Loucy (cell line): Measurements from ENCODE around the gene LRRD1.

Source experiments
- H2AFZ ChIP-seq: fragments of 200-600 bp; sonication (generic); 2 replicates; pipeline ENCODE4 v1.6.0; 2016; ENCODE audit warnings: antibody characterized with exemption, mild to moderate bottlenecking, low read length, moderate library complexity
- H3F3A ChIP-seq: fragments of 200-600 bp; 2 replicates; pipeline ENCODE4 v1.6.0; 2016; ENCODE audit warnings: antibody characterized with exemption, low read depth, mild to moderate bottlenecking
- H3K27me3 ChIP-seq: fragments of 200-600 bp; sonication (generic); 2 replicates; pipeline ENCODE4 v1.6.1; 2014; ENCODE audit warnings: low read length, mild to moderate bottlenecking; ENCODE audit not compliant: insufficient read depth, poor library complexity, severe bottlenecking
- H3K36me3 ChIP-seq: fragments of 200-600 bp; sonication (generic); 2 replicates; pipeline ENCODE4 v1.6.1; 2016; ENCODE audit warnings: low read length; ENCODE audit not compliant: insufficient read depth
- H3K4me1 ChIP-seq: fragments of 200-600 bp; sonication (generic); 2 replicates; pipeline ENCODE4 v1.5.1; 2014; ENCODE audit warnings: low read length, mild to moderate bottlenecking; ENCODE audit not compliant: insufficient read depth, poor library complexity, severe bottlenecking
- H3K4me2 ChIP-seq: fragments of 200-600 bp; sonication (generic); 2 replicates; pipeline ENCODE4 v1.6.0; 2014; ENCODE audit warnings: antibody characterized with exemption, low read length, low read depth, mild to moderate bottlenecking; ENCODE audit not compliant: poor library complexity, severe bottlenecking
- H3K4me3 ChIP-seq: fragments of 200-600 bp; sonication (generic); 2 replicates; pipeline ENCODE4 v1.5.1; 2014; ENCODE audit warnings: low read length, mild to moderate bottlenecking, mixed read lengths; ENCODE audit not compliant: poor library complexity, severe bottlenecking
- H3K79me2 ChIP-seq: fragments of 200-600 bp; sonication (generic); 2 replicates; pipeline ENCODE4 v1.6.1; 2014; ENCODE audit warnings: low read length; ENCODE audit not compliant: insufficient read depth
- H3K9ac ChIP-seq: fragments of 200-600 bp; sonication (generic); 2 replicates; pipeline ENCODE4 v1.6.0; 2014; ENCODE audit warnings: mild to moderate bottlenecking, low read depth, low read length, moderate library complexity; ENCODE audit not compliant: poor library complexity, severe bottlenecking
- H3K9me2 ChIP-seq: fragments of 200-600 bp; sonication (generic); replicated peaks from 2 replicates; pipeline ENCODE4 v1.6.1; 2016; ENCODE audit warnings: low read depth, low read length, mixed read lengths
- H3K9me3 ChIP-seq: fragments of 200-600 bp; sonication (generic); 2 replicates; pipeline ENCODE4 v1.6.1; 2014; ENCODE audit warnings: mild to moderate bottlenecking, antibody characterized with exemption, low read length, low read depth; ENCODE audit not compliant: insufficient read depth
- H4K20me1 ChIP-seq: fragments of 200-600 bp; sonication (generic); 2 replicates; pipeline ENCODE4 v1.6.0; 2014; ENCODE audit warnings: antibody characterized with exemption, low read length, mild to moderate bottlenecking; ENCODE audit not compliant: insufficient read depth, poor library complexity, severe bottlenecking
- CTCF ChIP-seq: fragments of 200-600 bp; sonication (generic); conservative IDR thresholded peaks from 2 replicates; pipeline ENCODE4 v1.5.1; 2014; ENCODE audit warnings: mild to moderate bottlenecking, antibody characterized with exemption, low read length
- EZH2phosphoT487 ChIP-seq: fragments of 200-600 bp; IDR thresholded peaks from 2 replicates; pipeline ENCODE4 v1.6.1; 2018; ENCODE audit warnings: antibody characterized with exemption, mild to moderate bottlenecking, moderate library complexity, borderline replicate concordance

Gene LRRD1

GRCh38 chr7:92156990-92157389 is 22.0 kb downstream of the LRRD1 start:
- Histone ChIP-seq H3K36me3 (no peaks in the 10 kb centered on the region), H3K27me3 (no peaks in the 10 kb centered on the region), H3K9me3 (no peaks in the 10 kb centered on the region), H3K4me2 (no peak overlapping the region), H3K79me2 (no peaks in the 10 kb centered on the region), H3K9me2 (no peaks in the 10 kb centered on the region), H3K4me3 (no peak overlapping the region), H2AFZ (no peak overlapping the region), H3K9ac (no peak overlapping the region), H4K20me1 (no peaks in the 10 kb centered on the region), H3F3A (no peaks in the 10 kb centered on the region), H3K4me1 (no peaks in the 10 kb centered on the region)
- no peak for TF ChIP-seq EZH2phosphoT487
- TF ChIP-seq CTCF, result no peak

GRCh38 chr7:92155108-92155739 is 23.7 kb downstream of the LRRD1 start:
- Histone ChIP-seq H3K4me2 (no peak overlapping the region), H3F3A (no peaks in the 10 kb centered on the region), H3K79me2 (no peaks in the 10 kb centered on the region), H3K9me2 (no peaks in the 10 kb centered on the region), H2AFZ (no peak overlapping the region), H3K27me3 (no peaks in the 10 kb centered on the region), H3K9me3 (no peaks in the 10 kb centered on the region), H3K36me3 (no peaks in the 10 kb centered on the region), H3K9ac (no peak overlapping the region), H3K4me1 (no peaks in the 10 kb centered on the region), H3K4me3 (no peak overlapping the region), H4K20me1 (no peaks in the 10 kb centered on the region)
- TF ChIP-seq EZH2phosphoT487, result no peak
- no peak for TF ChIP-seq CTCF

GRCh38 chr7:92150450-92151017 is 28.4 kb downstream of the LRRD1 start:
- no peak overlapping the region for H2AFZ ChIP-seq
- H3K9ac ChIP-seq, result no peak overlapping the region
- no peaks in the 10 kb centered on the region for H3K79me2 ChIP-seq
- H3K27me3 ChIP-seq, result no peaks in the 10 kb centered on the region
- H3F3A ChIP-seq, result no peaks in the 10 kb centered on the region
- H3K4me3 ChIP-seq, result no peak overlapping the region
- H3K9me2 ChIP-seq, result no peaks in the 10 kb centered on the region
- no peaks in the 10 kb centered on the region for H3K4me1 ChIP-seq
- no peak overlapping the region for H3K4me2 ChIP-seq
- no peaks in the 10 kb centered on the region for H4K20me1 ChIP-seq
- no peaks in the 10 kb centered on the region for H3K36me3 ChIP-seq
- no peaks in the 10 kb centered on the region for H3K9me3 ChIP-seq
- TF ChIP-seq CTCF (no peak), EZH2phosphoT487 (no peak)
